ENCODE results near the gene ELAVL3.

DNA sequence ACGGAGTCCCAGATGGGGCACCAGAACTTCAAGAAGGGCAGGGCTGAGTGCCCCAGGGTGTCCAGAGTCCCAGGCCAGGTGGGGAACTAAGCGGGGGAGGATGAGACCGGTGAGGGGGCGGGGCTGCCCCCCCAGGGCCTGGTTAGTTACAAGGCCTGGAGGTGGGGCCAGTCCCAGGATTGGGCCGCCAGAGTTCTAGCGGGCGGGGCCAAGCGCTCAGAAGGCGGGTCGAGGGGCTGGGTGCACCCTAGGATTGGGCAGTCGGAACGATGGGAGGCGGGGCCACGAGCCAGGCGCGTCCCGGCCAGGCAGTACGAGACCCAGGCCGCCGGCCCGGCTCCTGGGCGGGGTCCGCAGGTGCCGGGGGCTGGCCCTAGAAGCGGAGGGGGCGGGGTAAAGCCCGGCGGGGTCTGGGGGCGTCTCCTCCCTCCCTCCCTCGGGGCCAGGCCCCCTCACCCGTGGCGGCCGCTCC is 24.2 kb upstream of the ELAVL3 start:
- TF ChIP-seq POLR2AphosphoS5 (IDR thresholded peaks at IDR 0.05; ENCODE audit: low read depth, low read length) (no peak; the same call in 1 of the 2 replicates), SIN3A (IDR thresholded peaks at IDR 0.05; ENCODE audit: borderline replicate concordance, insufficient read depth, low read length) (no peak), TAF1 (IDR thresholded peaks at IDR 0.05; ENCODE audit: borderline replicate concordance, insufficient read depth, low read length) (no peak)
